Neuronal stem cell (in vitro differentiated cells): Measurements from ENCODE around the gene CD37.

Experiments
- DNase-seq: peaks from one replicate; pipeline ENCODE4 v3.0.0-alpha.2; 2013; ENCODE audit warnings: low spot score
- H2AFZ ChIP-seq: one replicate; pipeline ENCODE4 v1.6.1; 2013; ENCODE audit warnings: mild to moderate bottlenecking, low read length, inconsistent platforms
- H2AK5ac ChIP-seq: 2 replicates; pipeline ENCODE4 v1.6.1; 2013; ENCODE audit warnings: low read depth, mild to moderate bottlenecking, inconsistent platforms, low read length, moderate library complexity, mixed read lengths
- H2BK120ac ChIP-seq: 2 replicates; pipeline ENCODE4 v1.6.1; 2013; ENCODE audit warnings: low read depth, mild to moderate bottlenecking, inconsistent platforms, low read length, moderate library complexity, mixed read lengths
- H2BK12ac ChIP-seq: one replicate; pipeline ENCODE4 v1.6.1; 2013; ENCODE audit warnings: low read length, inconsistent platforms
- H2BK15ac ChIP-seq: 2 replicates; pipeline ENCODE4 v1.6.1; 2013; ENCODE audit warnings: mild to moderate bottlenecking, low read length, inconsistent platforms, mixed read lengths
- H2BK5ac ChIP-seq: one replicate; pipeline ENCODE4 v1.6.1; 2013; ENCODE audit warnings: inconsistent platforms, mild to moderate bottlenecking, low read length, moderate library complexity
- H3K14ac ChIP-seq: one replicate; pipeline ENCODE4 v1.6.1; 2013; ENCODE audit warnings: low read length, inconsistent platforms
- H3K18ac ChIP-seq: 2 replicates; pipeline ENCODE4 v1.6.1; 2013; ENCODE audit warnings: low read length, inconsistent platforms
- H3K23ac ChIP-seq: 2 replicates; pipeline ENCODE4 v1.6.1; 2013; ENCODE audit warnings: low read depth, mild to moderate bottlenecking, mixed read lengths, low read length, inconsistent platforms; ENCODE audit not compliant: poor library complexity
- H3K27ac ChIP-seq: replicated peaks from 3 replicates; pipeline ENCODE4 v1.5.1; 2013; ENCODE audit warnings: low read length, inconsistent platforms
- H3K27me3 ChIP-seq, 3 experiments: 2 replicates each; pipeline ENCODE4 v1.6.1; 2013; ENCODE audit warnings: low read length in 3 of 3, mild to moderate bottlenecking in 2 of 3, inconsistent platforms in 1 of 3, low read depth in 1 of 3, mixed read lengths in 1 of 3, moderate library complexity in 1 of 3; ENCODE audit not compliant: control insufficient read depth in 3 of 3, insufficient read depth in 3 of 3
- H3K36me3 ChIP-seq, 2 donors: replicated peaks in 1 of 2; 2 replicates each; pipeline ENCODE4 v1.6.1; 2013; ENCODE audit warnings: low read length in 2 of 2; ENCODE audit not compliant: control insufficient read depth in 2 of 2, insufficient read depth in 2 of 2
- H3K4ac ChIP-seq: 2 replicates; pipeline ENCODE4 v1.6.1; 2013; ENCODE audit warnings: inconsistent platforms, mild to moderate bottlenecking, low read length, moderate library complexity
- H3K4me1 ChIP-seq, 2 donors: 1 replicate in 1 of 2; 2 replicates in 1 of 2; pipeline ENCODE4 v1.6.1; 2013; ENCODE audit warnings: low read length in 2 of 2, low read depth in 1 of 2; ENCODE audit not compliant: control insufficient read depth in 2 of 2, insufficient read depth in 1 of 2
- H3K4me2 ChIP-seq: one replicate; pipeline ENCODE4 v1.6.1; 2013; ENCODE audit warnings: mild to moderate bottlenecking, low read length, inconsistent platforms; ENCODE audit not compliant: insufficient read depth, poor library complexity, severe bottlenecking
- H3K4me3 ChIP-seq, 2 donors: 2 replicates each; pipeline ENCODE4 v1.5.1; 2013; ENCODE audit warnings: low read length in 2 of 2, mild to moderate bottlenecking in 2 of 2, inconsistent platforms in 1 of 2, moderate library complexity in 1 of 2
- H3K79me1 ChIP-seq: one replicate; pipeline ENCODE4 v1.6.1; 2013; ENCODE audit warnings: low read depth, mild to moderate bottlenecking, inconsistent platforms, low read length, moderate library complexity
- H3K9ac ChIP-seq: one replicate; pipeline ENCODE4 v1.6.1; 2013; ENCODE audit warnings: mild to moderate bottlenecking, low read depth, low read length, inconsistent platforms; ENCODE audit not compliant: poor library complexity
- H3K9me3 ChIP-seq, 2 donors: replicated peaks in 1 of 2; 2 replicates each; pipeline versions ENCODE3 to v1.6.1; 2013; ENCODE audit warnings: low read length in 2 of 2, mild to moderate bottlenecking in 2 of 2, inconsistent platforms in 1 of 2, low read depth in 1 of 2, mixed read lengths in 1 of 2, moderate library complexity in 1 of 2; ENCODE audit not compliant: control insufficient read depth in 2 of 2, insufficient read depth in 1 of 2
- H4K8ac ChIP-seq: one replicate; pipeline ENCODE4 v1.6.1; 2013; ENCODE audit warnings: low read depth, mild to moderate bottlenecking, inconsistent platforms, low read length, moderate library complexity
- H4K91ac ChIP-seq: one replicate; pipeline ENCODE4 v1.6.1; 2013; ENCODE audit warnings: low read length, low read depth, mild to moderate bottlenecking, inconsistent platforms; ENCODE audit not compliant: poor library complexity
- WGBS, 2 donors: extraction: QIAGEN DNeasy Blood & Tissue Kit; methylation state at CpG; one replicate each; pipeline ENCODE4 v1.1.7; 2013; ENCODE audit warnings: missing lambda C conversion rate in 2 of 2, mixed read lengths in 1 of 2; ENCODE audit not compliant: insufficient read length in 2 of 2, insufficient replicate concordance in 1 of 2; ENCODE audit errors: extremely low coverage in 2 of 2; 5-methylcytosine and 5-hydroxymethylcytosine counted together

Gene CD37

GRCh38 chr19:49362048-49362928 is 27.1 kb downstream of the CD37 start, which contains the start of gene TEAD2:
TSS of gene TEAD2 (minus strand) at chr19:49362416. CDS start at chr19:49360075, 2,341 bp downstream.
- H3K4me1 ChIP-seq, result peaks cover 4 to 17% of the 10 kb centered on the region in 2 donors
- peaks cover 0 to 2% of the 10 kb centered on the region in 2 donors for H3K9me3 ChIP-seq
- H2BK5ac ChIP-seq, result peak within 1 kb of the TSS; percentile 98
- H3K27me3 ChIP-seq, result no peaks in the 10 kb centered on the region
- WGBS, 2 donors, result no CpG with 5 or more reads among the region's 52 CpGs
- peak within 1 kb of the TSS; percentile 80 for H3K4me2 ChIP-seq
- H3K14ac ChIP-seq, result peak within 1 kb of the TSS; percentile 98
- H2AK5ac ChIP-seq, result peak within 1 kb of the TSS; percentile 99
- H3K4ac ChIP-seq, result peak within 1 kb of the TSS; percentile 96
- peak within 1 kb of the TSS; percentile 89 for H2BK120ac ChIP-seq
- H3K4me3 ChIP-seq, result peak within 1 kb of the TSS; percentile 99 to 100
- peak within 1 kb of the TSS; percentile 44 for H2BK12ac ChIP-seq
- peak within 1 kb of the TSS; percentile 97 for H3K23ac ChIP-seq
- peaks cover 12% of the 10 kb centered on the region for H3K79me1 ChIP-seq
- H2AFZ ChIP-seq, result peak within 1 kb of the TSS; percentile 79
- DNase-seq, result peak; percentile 75
- H3K18ac ChIP-seq, result peak within 1 kb of the TSS; percentile 100
- peak within 1 kb of the TSS; percentile 95 for H2BK15ac ChIP-seq
- H4K8ac ChIP-seq, result no peak within 1 kb of the TSS
- H4K91ac ChIP-seq, result peak within 1 kb of the TSS; percentile 94
- H3K36me3 ChIP-seq, result peaks cover 15 to 31% of the 10 kb centered on the region in 2 donors
- H3K27ac ChIP-seq, result peak within 1 kb of the TSS; percentile 91
- H3K9ac ChIP-seq, result peak within 1 kb of the TSS; percentile 100

- peak; percentile 45 for DNase-seq
- peak overlapping the region; percentile 80 for H3K4me2 ChIP-seq
- H2AFZ ChIP-seq, result peak overlapping the region; percentile 79
- H3K4ac ChIP-seq, result no peak overlapping the region
- H3K79me1 ChIP-seq, result peaks cover 10% of the 10 kb centered on the region
- H2BK12ac ChIP-seq, result peak overlapping the region; percentile 11
- H2AK5ac ChIP-seq, result no peak overlapping the region
- peaks cover 11 to 25% of the 10 kb centered on the region in 2 donors for H3K36me3 ChIP-seq
- peaks cover 0 to 2% of the 10 kb centered on the region in 2 donors for H3K9me3 ChIP-seq
- no peak overlapping the region for H3K23ac ChIP-seq
- H3K18ac ChIP-seq, result peak overlapping the region; percentile 97
- H3K14ac ChIP-seq, result no peak overlapping the region
- H2BK15ac ChIP-seq, result no peak overlapping the region
- peak overlapping the region; percentile 81 for H3K27ac ChIP-seq
- H2BK120ac ChIP-seq, result no peak overlapping the region
- WGBS, 2 donors, result no CpG with 5 or more reads among the region's 14 CpGs
- peak overlapping the region; percentile 82 for H3K9ac ChIP-seq
- peak overlapping the region; percentile 98 for H2BK5ac ChIP-seq
- H4K8ac ChIP-seq, result no peak overlapping the region
- H3K27me3 ChIP-seq, result no peaks in the 10 kb centered on the region
- H3K4me1 ChIP-seq, result peaks cover 4 to 17% of the 10 kb centered on the region in 2 donors
- peak overlapping the region; percentile 76 to 99 for H3K4me3 ChIP-seq
- H4K91ac ChIP-seq, result no peak overlapping the region
These were observed 27.7 kb downstream of the CD37 start for GRCh38 chr19:49362929-49363267.

- Histone ChIP-seq H4K8ac (no peak within 1 kb of the TSS), H4K91ac (peak within 1 kb of the TSS; percentile 85), H2AK5ac (peak within 1 kb of the TSS; percentile 94), H2BK120ac (no peak within 1 kb of the TSS), H3K14ac (peak within 1 kb of the TSS; percentile 38), H3K79me1 (peaks cover 10% of the 10 kb centered on the region), H2BK12ac (peak within 1 kb of the TSS; percentile 73), H2BK15ac (peak within 1 kb of the TSS; percentile 75), H3K23ac (peak within 1 kb of the TSS; percentile 17), H3K27ac (peak within 1 kb of the TSS; percentile 81), H3K4ac (peak within 1 kb of the TSS; percentile 11), H3K18ac (peak within 1 kb of the TSS; percentile 97), H2AFZ (peak within 1 kb of the TSS; percentile 84), H3K27me3 (no peaks in the 10 kb centered on the region), H3K4me2 (peak within 1 kb of the TSS; percentile 80), H3K9ac (peak within 1 kb of the TSS; percentile 82), H3K4me1 (peaks cover 4 to 17% of the 10 kb centered on the region in 2 donors), H3K4me3 (peak within 1 kb of the TSS; percentile 76 to 99), H3K36me3 (peaks cover 10 to 19% of the 10 kb centered on the region in 2 donors), H3K9me3 (peaks cover under 1 to 2% of the 10 kb centered on the region in 2 donors), H2BK5ac (peak within 1 kb of the TSS; percentile 98)
- WGBS, 2 donors, result no CpG with 5 or more reads among the region's 46 CpGs
- peak; percentile 100 for DNase-seq
These were observed 28.3 kb downstream of the CD37 start, which contains the start of gene DKKL1 for GRCh38 chr19:49363268-49364082. TSS of gene DKKL1 (plus strand) at chr19:49363877. CDS start at chr19:49363999, 122 bp downstream.
